Epithelial cell of esophagus (primary cell): ENCODE results near the gene MYADM.

Experiments used
- DNase-seq: peaks from one replicate; pipeline ENCODE4 v3.0.0; 2010; ENCODE audit warnings: low read depth
- H3K4me3 ChIP-seq: 2 replicates; pipeline ENCODE4 v1.5.1; 2011; ENCODE audit warnings: mild to moderate bottlenecking, low read length, control low read depth
- TF ChIP-seq, protein P1 (sequence below): IDR thresholded peaks from 2 replicates; pipeline ENCODE4 v1.5.1; 2011; ENCODE audit warnings: low read depth, mild to moderate bottlenecking, low read length, control low read depth, inconsistent platforms; ENCODE audit not compliant: insufficient read depth; ENCODE audit errors: missing control alignments

The MYADM gene

DNA sequence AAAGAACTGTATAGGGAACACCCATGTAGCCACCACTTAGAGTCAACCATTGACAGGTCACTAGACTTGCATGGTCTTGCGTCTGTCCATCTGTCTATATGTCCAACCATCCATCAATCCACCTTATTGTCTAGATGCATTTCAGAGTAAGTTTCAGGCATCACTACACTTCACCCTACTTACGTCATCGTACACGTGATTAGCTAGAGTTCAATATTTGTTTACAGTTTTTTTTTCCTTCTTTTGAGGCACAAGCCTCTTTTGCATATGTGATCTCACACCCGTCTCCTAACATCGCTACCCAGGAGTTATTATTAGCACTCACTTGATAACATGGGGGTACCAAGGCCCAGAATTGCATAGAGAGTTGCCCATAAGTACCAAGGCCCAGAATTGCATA is 48.3 kb downstream of the MYADM start:
- TF ChIP-seq, protein P1, sequence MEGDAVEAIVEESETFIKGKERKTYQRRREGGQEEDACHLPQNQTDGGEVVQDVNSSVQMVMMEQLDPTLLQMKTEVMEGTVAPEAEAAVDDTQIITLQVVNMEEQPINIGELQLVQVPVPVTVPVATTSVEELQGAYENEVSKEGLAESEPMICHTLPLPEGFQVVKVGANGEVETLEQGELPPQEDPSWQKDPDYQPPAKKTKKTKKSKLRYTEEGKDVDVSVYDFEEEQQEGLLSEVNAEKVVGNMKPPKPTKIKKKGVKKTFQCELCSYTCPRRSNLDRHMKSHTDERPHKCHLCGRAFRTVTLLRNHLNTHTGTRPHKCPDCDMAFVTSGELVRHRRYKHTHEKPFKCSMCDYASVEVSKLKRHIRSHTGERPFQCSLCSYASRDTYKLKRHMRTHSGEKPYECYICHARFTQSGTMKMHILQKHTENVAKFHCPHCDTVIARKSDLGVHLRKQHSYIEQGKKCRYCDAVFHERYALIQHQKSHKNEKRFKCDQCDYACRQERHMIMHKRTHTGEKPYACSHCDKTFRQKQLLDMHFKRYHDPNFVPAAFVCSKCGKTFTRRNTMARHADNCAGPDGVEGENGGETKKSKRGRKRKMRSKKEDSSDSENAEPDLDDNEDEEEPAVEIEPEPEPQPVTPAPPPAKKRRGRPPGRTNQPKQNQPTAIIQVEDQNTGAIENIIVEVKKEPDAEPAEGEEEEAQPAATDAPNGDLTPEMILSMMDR: no peak
- DNase-seq: no peak
- H3K4me3 ChIP-seq: no peak overlapping the region

DNA sequence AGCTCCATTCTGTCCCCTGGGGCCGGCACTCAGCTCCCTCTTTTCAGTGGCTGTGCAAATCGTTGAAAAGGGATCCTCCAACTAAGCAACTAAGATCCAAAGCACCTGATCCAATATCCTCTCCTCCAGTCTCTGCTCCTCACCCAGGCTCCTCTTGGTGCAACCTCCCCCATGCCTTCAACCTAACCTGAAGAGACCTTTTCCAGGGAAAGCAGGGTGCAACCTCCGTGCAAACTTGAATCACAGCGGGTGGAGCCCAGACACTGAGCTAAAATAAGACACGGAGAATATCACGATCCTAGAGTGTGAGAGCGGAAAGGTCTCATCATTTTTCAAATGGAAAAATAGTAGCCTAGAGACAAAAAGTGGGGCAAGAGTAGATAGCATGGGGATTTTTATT is 49.7 kb downstream of the MYADM start:
- TF ChIP-seq, protein P1: no peak
- no peak overlapping the region for H3K4me3 ChIP-seq
- DNase-seq: no peak
